Measurements from ENCODE around the gene CNNM2.

DNA sequence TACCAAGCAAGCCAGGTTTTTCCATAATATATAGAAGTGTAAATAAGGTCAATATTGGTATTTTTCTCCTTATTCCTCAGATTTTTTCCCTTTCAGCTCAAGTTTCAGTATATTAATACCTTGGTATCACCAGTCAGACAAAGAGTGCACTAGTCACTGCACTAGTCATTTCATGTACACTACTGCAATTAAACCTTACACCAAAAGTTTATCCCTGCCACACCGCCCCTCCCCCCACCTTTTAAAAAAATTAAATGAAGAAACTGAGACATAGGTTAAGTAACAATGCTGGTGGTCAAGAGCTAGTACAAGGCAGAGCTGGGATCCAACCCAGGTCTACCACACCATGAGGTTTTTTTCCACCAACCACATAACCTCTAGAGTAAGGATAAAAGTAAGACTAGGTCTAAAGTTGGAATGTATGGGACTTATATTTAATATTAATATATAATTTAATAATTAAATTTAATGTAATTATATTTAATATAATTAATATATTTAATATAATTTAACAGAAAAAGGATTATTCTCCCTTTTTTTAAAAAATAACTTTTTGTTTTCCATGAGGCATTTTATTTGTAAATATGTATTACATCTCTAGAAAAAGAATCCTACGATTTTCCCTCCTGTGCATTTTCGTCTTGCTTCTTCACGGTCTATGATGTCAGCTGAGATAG, 206.5 kb downstream of the CNNM2 start:
- TF ChIP-seq CTCF (IDR thresholded peaks at IDR 0.05) = no peak
- no peak for TF ChIP-seq POLR2AphosphoS5 (IDR thresholded peaks at IDR 0.05)
